Transverse colon (tissue), 4 donors: ENCODE results near the gene DTNBP1. TPM values are rescaled to one million over a fixed set of nuclear protein-coding genes. Genes with fewer than 3 reads are reported as not detected.

Experiments used
- DNase-seq: peaks from one replicate; pipeline ENCODE4 v3.0.0-alpha.2; 2019
- H3K27ac ChIP-seq, 4 donors: fragments of 200-600 bp; sonication (generic); 2 replicates each; pipeline ENCODE4 v1.5.1; 2016 to 2018; ENCODE audit warnings: inconsistent platforms in 4 of 4
- H3K27me3 ChIP-seq: fragments of 200-600 bp; sonication (generic); 2 replicates; pipeline ENCODE4 v1.5.1; 2017; ENCODE audit warnings: inconsistent platforms
- H3K36me3 ChIP-seq, 4 donors: fragments of 200-600 bp; sonication (generic); 2 replicates each; pipeline ENCODE4 v1.5.1; 2017 to 2019; ENCODE audit warnings: inconsistent platforms in 4 of 4
- H3K4me1 ChIP-seq, 4 donors: fragments of 200-600 bp; sonication (generic); 2 replicates each; pipeline ENCODE4 v1.5.1; 2017 to 2020; ENCODE audit warnings: inconsistent platforms in 4 of 4
- H3K4me3 ChIP-seq, 4 donors: fragments of 200-600 bp; sonication (generic); 1 replicate in 1 of 4; 2 replicates in 3 of 4; pipeline versions ENCODE4 v1.5.1 to v1.6.1; 2017 to 2019; ENCODE audit warnings: inconsistent platforms in 4 of 4
- H3K9me3 ChIP-seq, 2 donors: fragments of 200-600 bp; sonication (generic); 2 replicates each; pipeline ENCODE4 v1.5.1; 2017 to 2019; ENCODE audit warnings: inconsistent platforms in 2 of 2
- CTCF ChIP-seq, 5 experiments: fragments of 200-600 bp in 3 of 5; fragments of 450-650 bp in 2 of 5; sonication (generic) in 3 of 5; IDR thresholded peaks; 1 replicate in 2 of 5; 2 replicates in 3 of 5; pipeline ENCODE4 v1.5.1; 2016 to 2017; ENCODE audit warnings: antibody characterized with exemption in 5 of 5, inconsistent platforms in 3 of 5, mild to moderate bottlenecking in 2 of 5, moderate library complexity in 1 of 5
- EP300 ChIP-seq: sonication (generic); formaldehyde crosslinking; IDR thresholded peaks from one replicate; pipeline ENCODE4 v1.6.1; 2017; ENCODE audit warnings: antibody characterized with exemption, low read depth
- POLR2A ChIP-seq: fragments of 450-650 bp; IDR thresholded peaks from one replicate; pipeline ENCODE4 v1.6.1; 2016; ENCODE audit warnings: antibody characterized with exemption, mild to moderate bottlenecking, moderate library complexity
- POLR2AphosphoS5 ChIP-seq, 3 donors: sonication (generic); formaldehyde crosslinking; IDR thresholded peaks; one replicate each; pipeline ENCODE4 v1.6.1; 2016; ENCODE audit warnings: antibody characterized with exemption in 3 of 3
- WGBS, 2 donors: methylation state at CpG; one replicate each; pipeline ENCODE4 v1.1.5; 2018; ENCODE audit warnings: low coverage in 1 of 2; 5-methylcytosine and 5-hydroxymethylcytosine counted together
- in situ Hi-C, 4 donors: fragments of 200-750 bp; cut with MboI; loops; one replicate each; pipeline versions ENCODE4 v1.15.0 to v1.15.1; 2017; ENCODE audit warnings: low sequenced_read_pairs in 3 of 4, low pct_ligation_motif_present in 1 of 4, low pct_unique_long_range_greater_than_20kb in 1 of 4
- intact Hi-C: fragments of 100-400 bp; cut with DNase I; formaldehyde crosslinking; loops from one replicate; pipeline ENCODE4 v1.15.1; 2023; ENCODE audit warnings: low total_unique reads
- total RNA-seq, 4 donors: library from RNA; depleted of rRNA; stranded (reverse); fragments of >200 nt; gene quantifications; one replicate each; pipeline ENCODE4 v1.1.0, GENCODE V29; 2016

The DTNBP1 gene
- total RNA-seq, 4 donors from 2014 or later, result 6.0 to 20.3 (median 16.0) TPM

GRCh38 chr6:15665237-15665636 is 2.4 kb upstream of the DTNBP1 start:
- Histone ChIP-seq H3K4me1 (peaks cover 5 to 17% (median 14%) of the 10 kb centered on the region in 4 donors), H3K36me3 (no peaks in the 10 kb centered on the region), H3K27me3 (no peaks in the 10 kb centered on the region), H3K4me3 (no peak overlapping the region), H3K27ac (no peak overlapping the region), H3K9me3 (no peaks in the 10 kb centered on the region)
- intact Hi-C loops (no loop called here), in situ Hi-C loops (no loop called here)
- DNase-seq, result no peak
- TF ChIP-seq EP300, result no peak
- TF ChIP-seq CTCF (IDR thresholded peaks at IDR 0.05), result no peak
- no peak for TF ChIP-seq POLR2A
- TF ChIP-seq POLR2AphosphoS5 (IDR thresholded peaks at IDR 0.05), result no peak

GRCh38 chr6:15663130-15663871 is 473 bp upstream of the DTNBP1 start:
- in situ Hi-C loops, result no loop called here
- WGBS, 2 donors, result 49 to 59% methylated on average over 15 to 18 of the region's 18 CpGs
- H3K27me3 ChIP-seq, result no peaks in the 10 kb centered on the region

GRCh38 chr6:15661853-15662325 is 939 bp downstream of the DTNBP1 start:
- DNase-seq, result no peak
- Histone ChIP-seq H3K4me3 (peak overlapping the region; percentile 68 to 100 (median 90)), H3K9me3 (no peaks in the 10 kb centered on the region), H3K27ac (peak overlapping the region; percentile 88 to 95 (median 92)), H3K27me3 (no peaks in the 10 kb centered on the region), H3K4me1 (peaks cover 5 to 17% (median 14%) of the 10 kb centered on the region in 4 donors), H3K36me3 (no peaks in the 10 kb centered on the region)
- TF ChIP-seq CTCF (IDR thresholded peaks at IDR 0.05), result peak in 1 of 5 experiments; percentile 4
- TF ChIP-seq POLR2AphosphoS5 (IDR thresholded peaks at IDR 0.05), result no peak
- intact Hi-C loops, result no loop called here
- WGBS, 2 donors, result 9 to 40% methylated on average over 6 to 25 of the region's 26 CpGs
- in situ Hi-C loops, result no loop called here

More at GRCh38 chr6:15663130-15663871, 473 bp upstream of the DTNBP1 start:
- intact Hi-C loops, result no loop called here
- DNase-seq, result no peak
- Histone ChIP-seq H3K4me3 (peak overlapping the region; percentile 68 to 100 (median 90)), H3K4me1 (peaks cover 5 to 17% (median 14%) of the 10 kb centered on the region in 4 donors), H3K27ac (peak overlapping the region; percentile 88 to 95 (median 92)), H3K36me3 (no peaks in the 10 kb centered on the region), H3K9me3 (no peaks in the 10 kb centered on the region)
- no peak for TF ChIP-seq POLR2AphosphoS5 (IDR thresholded peaks at IDR 0.05)
- TF ChIP-seq EP300, result no peak
- TF ChIP-seq POLR2A, result no peak
- no peak for TF ChIP-seq CTCF (IDR thresholded peaks at IDR 0.05)

GRCh38 chr6:15659181-15659580 is 3.6 kb downstream of the DTNBP1 start:
- Histone ChIP-seq H3K4me3 (no peak overlapping the region), H3K36me3 (no peaks in the 10 kb centered on the region), H3K27me3 (no peaks in the 10 kb centered on the region), H3K4me1 (peaks cover 5 to 22% (median 14%) of the 10 kb centered on the region in 4 donors), H3K27ac (no peak overlapping the region), H3K9me3 (no peaks in the 10 kb centered on the region)
- in situ Hi-C loops, result no loop called here
- TF ChIP-seq POLR2A (no peak), POLR2AphosphoS5 (IDR thresholded peaks at IDR 0.05) (no peak), EP300 (no peak), CTCF (IDR thresholded peaks at IDR 0.05) (no peak)
- intact Hi-C loops, result no loop called here
- DNase-seq, result no peak
- 87 to 91% methylated on average over 5 to 7 of the region's 7 CpGs for WGBS, 2 donors
